RWPE2 (cell line): ENCODE measurements around the gene NLRP12.
"Not testable (repeated sequence)": the region's sequence is repeated elsewhere in the genome, so short reads cannot be mapped to it uniquely, and the experiment has no call there.

Source experiments
- ATAC-seq: fragments of 200-7000 bp; cut with Tn5 transposase; 3 replicates; pipeline ENCODE4 v1.9.1; 2021; ENCODE audit warnings: low read depth
- DNase-seq: peaks from one replicate; pipeline ENCODE4 v3.0.0-alpha.2; 2020; ENCODE audit warnings: low spot score
- H3K27ac ChIP-seq: fragments of 450-650 bp; 2 replicates; pipeline ENCODE4 v1.5.1; 2017; ENCODE audit warnings: mild to moderate bottlenecking; ENCODE audit not compliant: poor library complexity, severe bottlenecking
- H3K27me3 ChIP-seq: fragments of 250-450 bp; sonication (Bioruptor Pico); 2 replicates; pipeline ENCODE4 v1.5.1; 2021; ENCODE audit warnings: mild to moderate bottlenecking, moderate library complexity; ENCODE audit not compliant: insufficient read depth, poor library complexity, severe bottlenecking
- H3K36me3 ChIP-seq: fragments of 250-450 bp; sonication (Bioruptor Pico); 2 replicates; pipeline ENCODE4 v1.5.1; 2020; ENCODE audit warnings: low read depth, mild to moderate bottlenecking, moderate library complexity
- H3K4me1 ChIP-seq: fragments of 250-450 bp; sonication (Bioruptor Pico); 2 replicates; pipeline ENCODE4 v1.5.1; 2021; ENCODE audit warnings: mild to moderate bottlenecking, moderate library complexity; ENCODE audit not compliant: insufficient read depth, poor library complexity, severe bottlenecking
- H3K4me3 ChIP-seq: fragments of 250-450 bp; sonication (Bioruptor Pico); 2 replicates; pipeline ENCODE4 v1.5.1; 2021; ENCODE audit warnings: mild to moderate bottlenecking, moderate library complexity; ENCODE audit not compliant: severe bottlenecking
- H3K9me3 ChIP-seq: fragments of 250-450 bp; sonication (Bioruptor Pico); 2 replicates; pipeline ENCODE4 v1.5.1; 2021; ENCODE audit warnings: mild to moderate bottlenecking, moderate library complexity; ENCODE audit not compliant: severe bottlenecking
- TF ChIP-seq, protein P1 (sequence below): fragments of 450-650 bp; IDR thresholded peaks from one replicate; pipeline ENCODE4 v1.5.1; 2017; ENCODE audit warnings: mild to moderate bottlenecking, moderate library complexity; ENCODE audit not compliant: poor library complexity, severe bottlenecking

The NLRP12 gene

GRCh38 chr19:53772943-53773342 lies 51.2 kb downstream of the NLRP12 start:
- Histone ChIP-seq H3K4me3 (no peak overlapping the region), H3K27me3 (no peaks in the 10 kb centered on the region), H3K9me3 (no peaks in the 10 kb centered on the region), H3K36me3 (no peaks in the 10 kb centered on the region), H3K27ac (no peak overlapping the region), H3K4me1 (no peaks in the 10 kb centered on the region)
- TF ChIP-seq, protein P1, sequence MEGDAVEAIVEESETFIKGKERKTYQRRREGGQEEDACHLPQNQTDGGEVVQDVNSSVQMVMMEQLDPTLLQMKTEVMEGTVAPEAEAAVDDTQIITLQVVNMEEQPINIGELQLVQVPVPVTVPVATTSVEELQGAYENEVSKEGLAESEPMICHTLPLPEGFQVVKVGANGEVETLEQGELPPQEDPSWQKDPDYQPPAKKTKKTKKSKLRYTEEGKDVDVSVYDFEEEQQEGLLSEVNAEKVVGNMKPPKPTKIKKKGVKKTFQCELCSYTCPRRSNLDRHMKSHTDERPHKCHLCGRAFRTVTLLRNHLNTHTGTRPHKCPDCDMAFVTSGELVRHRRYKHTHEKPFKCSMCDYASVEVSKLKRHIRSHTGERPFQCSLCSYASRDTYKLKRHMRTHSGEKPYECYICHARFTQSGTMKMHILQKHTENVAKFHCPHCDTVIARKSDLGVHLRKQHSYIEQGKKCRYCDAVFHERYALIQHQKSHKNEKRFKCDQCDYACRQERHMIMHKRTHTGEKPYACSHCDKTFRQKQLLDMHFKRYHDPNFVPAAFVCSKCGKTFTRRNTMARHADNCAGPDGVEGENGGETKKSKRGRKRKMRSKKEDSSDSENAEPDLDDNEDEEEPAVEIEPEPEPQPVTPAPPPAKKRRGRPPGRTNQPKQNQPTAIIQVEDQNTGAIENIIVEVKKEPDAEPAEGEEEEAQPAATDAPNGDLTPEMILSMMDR = peak; percentile 81
- DNase-seq (no peak), ATAC-seq (peak; percentile 51; the same call in 1 of the 3 replicates)

GRCh38 chr19:53771144-53771543 lies 53.0 kb downstream of the NLRP12 start:
- no peak overlapping the region for H3K27ac ChIP-seq
- H3K27me3 ChIP-seq = no peaks in the 10 kb centered on the region
- H3K4me3 ChIP-seq = no peak overlapping the region
- TF ChIP-seq, protein P1 = no peak
- DNase-seq = no peak
- H3K4me1 ChIP-seq = no peaks in the 10 kb centered on the region
- no peak for ATAC-seq
- H3K36me3 ChIP-seq = no peaks in the 10 kb centered on the region
- no peaks in the 10 kb centered on the region for H3K9me3 ChIP-seq

GRCh38 chr19:53769696-53770309 lies 54.3 kb downstream of the NLRP12 start:
- not testable (repeated sequence) for H3K36me3 ChIP-seq, H3K9me3 ChIP-seq, H3K27me3 ChIP-seq, ATAC-seq, H3K4me1 ChIP-seq, H3K27ac ChIP-seq, H3K4me3 ChIP-seq, DNase-seq

DNA sequence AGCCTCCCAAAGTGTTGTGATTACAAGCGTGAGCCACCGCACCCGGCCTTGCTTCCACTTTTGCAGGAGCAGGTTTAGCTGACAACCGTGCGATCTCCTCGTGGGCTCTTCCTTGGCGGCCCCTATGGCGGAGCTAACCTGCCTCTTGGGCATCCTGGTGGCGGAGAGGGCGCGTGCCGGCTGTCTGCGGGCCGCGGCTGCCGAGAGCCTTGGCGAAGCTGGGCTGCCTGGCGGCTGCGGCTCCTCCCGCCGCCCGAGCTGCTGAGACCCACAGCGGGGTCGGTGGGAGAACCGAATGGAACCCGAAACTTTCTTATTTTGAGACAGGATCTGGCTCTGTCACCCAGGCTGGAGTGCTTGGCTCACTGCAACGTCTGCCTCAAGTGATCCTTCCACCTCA lies 55.7 kb downstream of the NLRP12 start:
- TF ChIP-seq, protein P1 = no peak
- Histone ChIP-seq H3K9me3 (no peaks in the 10 kb centered on the region), H3K27me3 (no peaks in the 10 kb centered on the region), H3K4me3 (no peak overlapping the region), H3K36me3 (no peaks in the 10 kb centered on the region), H3K27ac (no peak overlapping the region), H3K4me1 (no peaks in the 10 kb centered on the region)
- ATAC-seq (no peak), DNase-seq (no peak)

DNA sequence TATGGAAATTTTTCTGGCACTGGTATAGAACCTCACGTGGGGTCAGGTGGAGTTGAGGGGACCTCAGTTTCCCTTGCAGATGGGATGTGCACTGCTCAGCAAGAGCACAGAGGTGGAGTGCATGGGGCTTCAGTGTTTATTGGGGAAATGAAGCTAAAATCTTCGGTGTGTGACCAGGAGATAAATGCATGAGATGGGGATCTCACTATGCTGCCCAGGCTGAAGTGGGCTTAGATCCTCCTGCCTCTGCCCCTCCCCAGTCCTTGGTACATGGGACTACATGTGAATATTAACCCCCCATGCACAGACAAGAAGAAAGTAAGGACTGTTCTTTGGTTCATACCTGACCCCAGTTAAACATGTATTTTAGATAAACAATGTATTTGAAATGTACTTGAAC lies 65.1 kb downstream of the NLRP12 start:
- not testable (repeated sequence) for H3K27ac ChIP-seq, H3K4me1 ChIP-seq, H3K27me3 ChIP-seq

More for the DNA sequence above, 65.1 kb downstream of the NLRP12 start:
- H3K36me3 ChIP-seq, H3K9me3 ChIP-seq, H3K4me3 ChIP-seq, ATAC-seq, DNase-seq: not testable (repeated sequence)
